Measurements from ENCODE around the gene TMEM258.

GRCh38 chr11:61833471-61833870 is 41.1 kb upstream of the TMEM258 start:
- TF ChIP-seq GATA2 (IDR thresholded peaks at IDR 0.05; ENCODE audit: low read depth, low read length), result no peak
- no peak for TF ChIP-seq GATA3 (IDR thresholded peaks at IDR 0.05; ENCODE audit: low read depth, low read length)
